Activated naive CD4-positive, alpha-beta T cell treated with Interleukin-2 at 50 U/mL for 16 hours (primary cell): ENCODE results near the gene PFDN4.

Experiments
- DNase-seq: peaks from one replicate; pipeline ENCODE4 v3.0.0-alpha.2; 2020

Gene PFDN4

DNA sequence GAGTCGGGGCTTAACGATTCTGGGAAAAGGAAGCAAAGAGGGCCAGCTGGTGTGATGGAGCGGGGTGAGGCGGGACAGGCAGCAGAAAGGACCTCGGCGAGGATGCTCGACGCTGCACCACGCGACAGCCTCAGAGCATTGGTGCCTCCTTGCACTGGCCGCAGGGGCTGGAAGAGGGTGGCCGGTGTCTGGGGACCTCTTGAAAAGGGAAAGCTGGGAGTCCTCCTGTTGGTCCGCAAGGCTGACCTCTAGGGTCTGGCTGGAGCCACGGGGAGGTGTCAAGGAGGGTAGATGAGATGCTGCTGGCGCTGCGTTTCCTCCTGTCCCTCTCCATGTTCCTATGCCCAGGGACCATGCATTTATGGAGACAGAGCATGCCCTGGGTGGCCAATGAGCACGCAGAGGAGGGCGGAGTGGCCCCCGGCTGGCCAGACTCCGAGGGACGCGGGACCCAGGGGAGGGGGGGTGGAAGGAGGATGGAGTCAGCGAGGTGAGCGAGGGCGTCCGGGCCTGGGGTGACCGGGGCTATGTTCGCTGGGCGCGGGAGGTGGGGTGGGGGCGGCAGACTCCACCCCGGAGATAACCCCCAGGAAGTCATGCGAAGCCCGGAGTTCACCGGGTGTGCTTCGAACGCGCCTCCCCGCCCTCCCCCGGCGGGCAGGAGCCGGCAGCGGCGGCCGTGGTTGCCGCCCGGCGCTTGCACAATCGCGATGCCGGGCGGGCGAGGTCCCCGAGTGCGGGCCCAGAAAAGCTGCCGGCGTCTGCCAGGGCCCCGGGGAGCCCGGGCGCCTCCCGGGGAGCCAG is 34.0 kb upstream of the PFDN4 start, which contains the start of gene CYP24A1:
Gene CYP24A1 (minus strand): TSS at position 334 of the 804 bp plus-strand sequence. CDS start 407 bp downstream, outside the sequence.
- no peak for DNase-seq

- DNase-seq: no peak
These were observed 33.3 kb upstream of the PFDN4 start for GRCh38 chr20:54174457-54175175.

GRCh38 chr20:54176610-54177009 is 31.3 kb upstream of the PFDN4 start:
- DNase-seq: no peak

- no peak for DNase-seq
These were observed 30.5 kb upstream of the PFDN4 start for GRCh38 chr20:54177378-54177777.

- no peak for DNase-seq
These were observed 29.6 kb upstream of the PFDN4 start for GRCh38 chr20:54178256-54178655.

DNA sequence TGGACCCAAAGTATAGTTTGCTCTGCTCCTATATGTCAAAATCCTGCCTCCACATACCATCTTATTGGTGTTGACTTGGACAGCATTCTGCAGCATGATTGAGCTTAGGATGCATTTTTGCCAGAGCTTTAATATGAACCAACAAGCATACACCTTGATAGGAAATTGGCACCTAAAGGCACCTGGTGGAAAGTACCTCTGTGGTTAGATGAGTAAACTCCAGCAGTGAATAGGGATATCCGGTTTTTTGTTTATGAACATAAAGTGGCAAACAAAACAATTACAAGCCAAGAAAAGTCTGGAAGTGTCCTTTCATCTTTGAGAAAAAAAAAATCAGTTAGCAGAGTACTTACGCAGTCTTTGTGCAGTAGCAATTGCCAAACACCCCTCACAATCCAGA is 27.9 kb upstream of the PFDN4 start:
- no peak for DNase-seq

DNA sequence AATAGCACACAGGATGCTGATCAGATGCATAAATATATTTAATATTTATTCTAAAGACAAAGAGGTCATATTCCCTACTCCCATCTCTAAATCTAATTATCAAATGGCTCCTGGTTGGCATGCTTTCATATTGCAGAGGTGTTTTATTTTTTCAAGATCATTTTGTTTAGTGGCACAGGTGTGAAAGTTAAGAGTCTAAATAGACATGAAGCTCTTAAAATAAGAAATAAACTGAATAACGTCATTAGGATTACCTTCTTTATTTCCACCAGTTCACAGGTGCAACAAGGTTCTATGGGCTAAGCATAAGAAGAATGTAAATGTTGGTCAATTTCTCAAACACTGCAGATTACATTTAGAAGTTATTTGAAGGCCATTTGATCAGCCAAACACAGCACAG is 27.0 kb upstream of the PFDN4 start:
- no peak for DNase-seq

DNA sequence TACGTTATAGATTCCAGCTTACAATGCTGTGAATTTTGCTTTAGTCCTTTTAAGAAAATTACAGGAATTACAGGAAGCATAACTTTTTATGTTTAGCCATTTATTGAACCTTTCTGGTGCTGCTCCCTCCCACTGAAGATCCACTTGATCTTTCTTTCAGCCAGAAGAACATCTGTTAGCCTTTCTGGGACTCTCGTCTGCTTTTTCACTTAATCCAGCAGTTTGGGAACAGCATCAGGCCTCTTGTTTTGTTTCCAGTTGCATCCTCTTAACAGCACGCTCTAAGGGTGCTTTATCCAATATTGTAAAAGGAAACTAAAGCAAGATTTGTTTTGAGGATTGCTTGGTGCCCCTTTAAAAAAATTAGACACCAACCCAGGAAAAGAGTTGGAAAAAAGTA is 23.8 kb upstream of the PFDN4 start:
- no peak for DNase-seq

GRCh38 chr20:54184904-54185626 is 22.8 kb upstream of the PFDN4 start:
- no peak for DNase-seq

DNA sequence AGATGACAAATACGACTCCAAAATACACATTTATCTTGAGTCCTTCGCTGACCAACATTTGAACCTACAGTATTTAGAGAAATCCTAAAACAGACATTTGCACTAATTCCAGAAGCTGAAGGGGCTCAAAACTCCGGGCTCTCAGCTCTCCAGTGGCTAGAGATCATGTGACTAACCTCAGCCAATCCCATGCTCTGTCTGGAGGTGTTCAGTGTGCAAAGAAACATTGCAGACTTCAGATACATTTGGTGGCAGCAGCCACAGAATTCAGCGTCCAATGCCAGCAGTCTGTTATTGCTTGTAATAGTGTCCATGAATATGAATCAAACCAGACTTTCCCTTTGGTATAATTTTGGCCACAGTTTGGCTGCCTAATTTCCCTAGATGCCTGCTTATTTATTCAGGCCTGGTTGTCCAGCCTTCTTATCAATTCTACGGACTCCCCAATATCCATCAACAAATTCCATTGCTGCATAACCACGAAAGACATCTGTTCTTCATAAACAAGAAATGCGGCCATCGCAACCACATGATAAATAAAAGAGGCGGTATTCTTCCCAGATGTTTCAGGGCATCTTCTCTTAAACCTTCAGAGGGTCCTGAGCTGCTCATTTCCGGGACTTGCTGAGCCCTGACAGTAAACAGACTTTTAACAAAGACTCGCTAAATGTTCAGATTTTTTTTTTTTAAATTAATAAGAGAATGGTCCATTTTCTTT is 19.6 kb upstream of the PFDN4 start:
- DNase-seq: no peak

DNA sequence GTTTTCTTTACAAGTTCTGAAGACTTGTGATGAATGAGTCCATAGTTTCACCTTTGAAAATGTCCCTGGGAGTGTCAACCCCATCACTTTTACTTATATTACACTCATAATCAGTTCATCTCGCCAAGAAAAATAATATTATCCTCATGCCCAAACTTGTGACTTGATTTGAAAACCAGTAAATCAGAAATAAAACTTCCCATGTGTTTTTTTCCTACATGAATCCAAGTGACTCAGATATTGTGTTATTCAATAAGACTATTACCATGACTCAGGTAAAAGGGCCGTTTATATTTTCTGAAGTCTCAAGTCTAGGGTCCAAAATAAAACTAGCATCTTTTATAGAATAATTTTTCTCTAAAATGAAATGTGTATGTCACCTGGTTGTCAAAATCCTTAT is 18.3 kb upstream of the PFDN4 start:
- no peak for DNase-seq

GRCh38 chr20:54190217-54190616 is 17.7 kb upstream of the PFDN4 start:
- DNase-seq: no peak

DNA sequence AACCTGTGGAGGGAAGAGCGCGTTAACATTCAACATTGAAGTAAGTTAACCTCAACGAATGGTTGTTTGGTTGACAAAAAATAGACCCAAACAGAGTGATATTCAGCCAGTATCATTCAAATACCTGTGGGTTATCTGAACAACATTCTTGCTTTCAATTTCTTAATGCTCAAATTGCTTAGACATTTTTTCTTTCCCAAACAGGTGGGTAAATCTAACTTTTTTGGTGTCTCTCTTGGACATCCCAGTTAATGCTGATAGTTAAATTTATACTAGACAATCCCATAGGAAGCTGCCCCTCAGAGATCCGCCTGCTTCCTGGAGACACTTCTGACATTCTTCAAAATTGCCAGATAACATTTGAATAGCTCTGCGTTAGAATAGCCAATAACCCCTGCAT is 14.1 kb upstream of the PFDN4 start:
- no peak for DNase-seq

DNA sequence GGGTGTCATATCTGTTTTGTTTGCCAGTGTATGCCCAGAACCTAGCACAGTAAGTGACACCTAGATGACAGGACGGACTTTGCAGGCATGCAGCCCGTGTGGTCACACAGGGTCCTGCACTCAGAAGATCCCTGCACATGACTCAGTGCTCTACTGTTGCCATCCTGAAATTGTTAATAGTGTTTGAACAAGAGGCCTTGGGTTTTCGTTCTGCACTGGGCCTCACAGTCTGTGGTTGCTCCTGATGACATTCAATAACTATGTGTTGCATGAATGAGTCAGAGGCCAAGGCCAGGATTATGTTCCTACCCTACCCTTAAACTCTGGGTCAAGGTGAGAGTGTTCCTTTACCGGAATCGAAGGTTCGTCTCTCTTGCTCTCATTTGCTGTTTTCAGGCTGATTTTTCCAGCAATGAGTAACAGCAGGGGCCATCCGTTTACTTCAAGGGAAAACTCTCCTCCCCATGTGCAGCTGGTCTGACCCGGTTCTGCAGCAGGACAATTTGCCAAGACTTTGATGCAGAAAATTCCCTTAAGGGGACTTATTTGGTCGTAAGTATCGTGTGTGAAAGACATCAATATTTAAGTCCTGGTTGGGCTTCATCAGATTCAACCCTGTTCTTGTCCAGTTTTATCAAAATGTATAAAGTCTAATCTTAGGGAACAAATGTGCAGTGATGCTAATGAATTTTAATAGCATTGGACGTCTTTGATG is 13.0 kb upstream of the PFDN4 start:
- DNase-seq: no peak

GRCh38 chr20:54195483-54196472 is 12.1 kb upstream of the PFDN4 start:
- no peak for DNase-seq

DNA sequence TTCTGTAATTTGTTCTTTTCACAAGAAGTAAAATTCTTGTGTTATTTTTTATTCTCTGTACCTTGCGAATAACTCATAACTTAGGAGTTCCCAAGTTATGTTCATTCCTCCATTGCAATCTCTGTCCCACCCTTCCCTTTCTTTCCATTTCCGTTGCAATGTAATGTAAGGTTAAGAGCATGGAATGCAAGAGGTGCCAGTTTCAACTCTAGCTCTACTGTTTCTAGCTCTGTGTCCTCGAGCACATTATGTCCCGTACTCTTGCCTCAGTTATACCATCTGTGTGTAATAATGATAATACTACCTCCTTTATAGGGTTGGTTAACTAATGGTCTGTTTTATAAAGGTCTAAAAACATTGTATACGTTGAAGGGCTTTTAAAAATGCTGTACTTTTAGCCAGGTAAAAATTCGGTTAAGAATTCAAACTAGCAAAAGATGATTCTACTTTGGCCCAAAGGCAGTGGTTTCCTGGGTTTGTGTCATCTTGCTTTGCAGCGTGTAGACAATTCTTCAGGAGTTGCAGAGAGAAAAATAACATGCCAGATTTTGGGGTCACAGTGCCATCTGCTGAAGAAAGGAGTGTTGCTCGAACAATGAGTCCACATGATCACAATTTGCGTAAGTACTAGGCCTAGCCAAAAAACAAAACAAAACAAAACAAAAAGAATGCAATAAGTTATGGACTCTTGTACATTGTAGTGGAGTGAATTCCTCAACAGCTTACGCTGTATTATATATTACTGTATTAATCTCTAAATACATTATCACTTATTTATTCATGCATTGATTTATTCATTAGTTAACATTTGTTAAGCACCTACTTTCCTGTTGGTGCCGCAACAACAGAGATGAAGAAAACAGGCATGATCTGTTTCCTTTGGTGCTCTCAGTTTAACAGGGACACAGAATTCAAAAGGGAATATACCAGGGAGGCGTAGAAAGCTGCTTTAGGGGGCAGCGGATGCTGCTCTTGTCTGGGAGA is 10.0 kb upstream of the PFDN4 start:
- no peak for DNase-seq

DNA sequence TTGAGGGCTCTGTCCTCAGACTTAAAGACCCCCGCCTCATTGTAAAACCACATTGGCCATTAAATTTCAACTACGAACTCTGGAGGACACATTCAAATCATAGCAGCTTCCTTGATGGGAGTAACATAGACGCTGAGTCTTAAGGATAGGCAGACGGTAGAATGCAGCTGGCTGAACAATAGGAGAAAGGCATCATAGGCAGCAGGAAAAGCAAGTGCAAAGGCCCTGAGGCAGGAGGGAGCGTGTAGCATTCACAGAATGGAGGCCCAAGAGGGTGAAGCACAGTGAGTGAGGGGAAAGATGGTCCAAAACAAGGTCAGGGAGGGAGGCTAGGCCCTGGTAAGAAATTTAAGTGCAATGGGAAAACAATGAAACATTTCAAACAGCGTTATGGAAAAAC is 8.6 kb upstream of the PFDN4 start:
- no peak for DNase-seq

DNA sequence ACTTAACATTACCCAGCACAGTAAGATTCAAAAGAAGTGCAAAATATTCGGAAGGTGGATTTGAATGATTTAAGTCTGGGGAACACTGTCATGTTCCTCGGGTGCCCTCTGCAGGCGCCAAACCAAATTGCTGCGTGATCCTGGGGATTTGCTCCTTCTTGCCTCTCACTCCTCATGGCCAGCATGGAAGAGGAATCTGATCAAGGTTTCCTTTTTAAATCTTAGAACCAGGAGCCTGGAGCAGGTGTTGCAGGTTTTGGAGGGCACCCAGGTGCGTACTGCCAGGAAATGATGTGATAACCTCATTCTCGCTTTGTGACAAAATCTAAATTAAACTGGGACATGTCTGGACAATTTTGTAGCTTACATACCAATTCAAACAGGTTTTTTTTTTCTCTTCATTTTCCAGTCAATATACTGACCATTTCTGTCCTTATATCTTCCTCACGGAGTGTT is 8.1 kb upstream of the PFDN4 start:
- DNase-seq: peak; percentile 72

- DNase-seq: no peak
These were observed 7.2 kb upstream of the PFDN4 start for GRCh38 chr20:54200487-54201267.
